K562 (cell line): ENCODE data around the gene MFSD6. TPM values are rescaled to one million over a fixed set of nuclear protein-coding genes. Genes with fewer than 3 reads are reported as not detected.
A peak's percentile ranks its signal among the peaks of the same experiment; 100 is the strongest.

Experiments
- MTF1 ChIP-seq: fragments of 250-450 bp; sonication (Bioruptor Pico); IDR thresholded peaks from 2 replicates; pipeline ENCODE4 v1.9.0; 2021; ENCODE audit warnings: moderate library complexity, mild to moderate bottlenecking, inconsistent platforms, borderline replicate concordance
- NCOA1 ChIP-seq: fragments of 450-650 bp; IDR thresholded peaks from 2 replicates; pipeline ENCODE4 v1.6.1; 2016; ENCODE audit warnings: low read depth
- POLR3G ChIP-seq: IDR thresholded peaks from 2 replicates; pipeline ENCODE4 v1.6.1; 2011; ENCODE audit not compliant: insufficient read length, insufficient replicate concordance; ENCODE audit errors: extremely low read depth
- PPARD ChIP-seq: fragments of 250-450 bp; sonication (Bioruptor Pico); IDR thresholded peaks from 2 replicates; pipeline ENCODE4 v1.8.0; 2022; ENCODE audit warnings: inconsistent platforms, mild to moderate bottlenecking, moderate library complexity
- RBM17 ChIP-seq: fragments of 200-400 bp; formaldehyde crosslinking; IDR thresholded peaks from 2 replicates; pipeline ENCODE4 v1.6.1; 2017; ENCODE audit warnings: low read depth, mild to moderate bottlenecking, low read length, borderline replicate concordance
- polyA plus RNA-seq, 8 experiments: library from polyadenylated mRNA; depleted of rRNA in 4 of 8; stranded (reverse) in 5 of 8; unstranded in 3 of 8; fragments of >200 nt; fragmentation: Nextera tagmentation in 2 of 8; fragmentation: Illumina TruSeq in 1 of 8; extraction: Ambion mirVana in 2 of 8; extraction: Trizol in 1 of 8; gene quantifications; 2 replicates each; pipeline versions ENCODE4 v1.2.1 to v1.2.3, GENCODE V29; 2011 to 2014; ENCODE audit warnings: inconsistent platforms in 1 of 8, missing spikeins in 1 of 8
- total RNA-seq, 7 experiments: library from RNA; depleted of rRNA in 6 of 7; stranded (reverse); fragments of >200 nt in 6 of 7; fragmentation: Illumina TruSeq in 2 of 7; extraction: Trizol in 2 of 7; gene quantifications; 2 replicates each; pipeline versions ENCODE4 v1.2.1 to v1.2.3, GENCODE V29; 2011 to 2021; ENCODE audit warnings: low replicate concordance in 1 of 7
- TF ChIP-seq, protein P1 (sequence below), 2 experiments: fragments of 450-650 bp; formaldehyde crosslinking in 1 of 2; IDR thresholded peaks; 2 replicates each; pipeline versions ENCODE4 v1.4.0 to v1.6.1; 2014 to 2020; ENCODE audit warnings: mild to moderate bottlenecking in 2 of 2, borderline replicate concordance in 1 of 2, low read depth in 1 of 2
- TF ChIP-seq, protein P2 (sequence below): sonication (generic); formaldehyde crosslinking; IDR thresholded peaks from 2 replicates; pipeline ENCODE4 v1.9.0; 2022; ENCODE audit warnings: mild to moderate bottlenecking, missing genetic modification reagents
- TF ChIP-seq, protein P3 (sequence below), 3 experiments: IDR thresholded peaks in 2 of 3; conservative IDR thresholded peaks in 1 of 3; 2 replicates each; pipeline ENCODE4 v1.5.1; 2011 to 2012; ENCODE audit warnings: low read length in 3 of 3, mild to moderate bottlenecking in 3 of 3, control low read depth in 2 of 3, improper control_type of control experiment in 1 of 3, inconsistent platforms in 1 of 3, low read depth in 1 of 3, mixed read lengths in 1 of 3, moderate library complexity in 1 of 3; ENCODE audit not compliant: insufficient read depth in 2 of 3

MFSD6 gene
- total and polyA plus RNA-seq, 9 of the 15 experiments (the other 6 are each of a cell fraction or from before 2014, with no cell fraction given), result 1.1 to 7.9 (median 4.4) TPM

DNA sequence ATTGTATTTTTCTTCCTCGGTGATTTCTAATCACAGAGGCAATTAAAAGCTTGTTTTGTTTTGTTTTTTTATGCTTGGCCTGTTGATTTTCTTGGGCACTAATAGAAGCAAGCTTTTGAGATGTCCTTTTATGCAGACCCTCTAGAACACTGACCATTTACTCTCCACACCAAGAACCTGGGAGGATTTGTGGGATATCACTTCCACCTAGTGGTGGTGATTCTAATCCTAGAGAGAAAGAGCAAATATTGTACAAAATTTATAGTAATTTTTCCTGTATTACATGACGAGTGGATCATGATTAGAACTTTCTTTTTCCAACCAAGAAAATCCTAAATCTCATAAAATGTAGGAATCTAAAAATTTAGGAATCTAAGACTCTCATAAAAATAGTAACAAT is 102.9 kb downstream of the MFSD6 start (continued):
- TF ChIP-seq RBM17, result no peak
- no peak for TF ChIP-seq MTF1 (CRISPR knock-in tag)
- TF ChIP-seq, protein P1, sequence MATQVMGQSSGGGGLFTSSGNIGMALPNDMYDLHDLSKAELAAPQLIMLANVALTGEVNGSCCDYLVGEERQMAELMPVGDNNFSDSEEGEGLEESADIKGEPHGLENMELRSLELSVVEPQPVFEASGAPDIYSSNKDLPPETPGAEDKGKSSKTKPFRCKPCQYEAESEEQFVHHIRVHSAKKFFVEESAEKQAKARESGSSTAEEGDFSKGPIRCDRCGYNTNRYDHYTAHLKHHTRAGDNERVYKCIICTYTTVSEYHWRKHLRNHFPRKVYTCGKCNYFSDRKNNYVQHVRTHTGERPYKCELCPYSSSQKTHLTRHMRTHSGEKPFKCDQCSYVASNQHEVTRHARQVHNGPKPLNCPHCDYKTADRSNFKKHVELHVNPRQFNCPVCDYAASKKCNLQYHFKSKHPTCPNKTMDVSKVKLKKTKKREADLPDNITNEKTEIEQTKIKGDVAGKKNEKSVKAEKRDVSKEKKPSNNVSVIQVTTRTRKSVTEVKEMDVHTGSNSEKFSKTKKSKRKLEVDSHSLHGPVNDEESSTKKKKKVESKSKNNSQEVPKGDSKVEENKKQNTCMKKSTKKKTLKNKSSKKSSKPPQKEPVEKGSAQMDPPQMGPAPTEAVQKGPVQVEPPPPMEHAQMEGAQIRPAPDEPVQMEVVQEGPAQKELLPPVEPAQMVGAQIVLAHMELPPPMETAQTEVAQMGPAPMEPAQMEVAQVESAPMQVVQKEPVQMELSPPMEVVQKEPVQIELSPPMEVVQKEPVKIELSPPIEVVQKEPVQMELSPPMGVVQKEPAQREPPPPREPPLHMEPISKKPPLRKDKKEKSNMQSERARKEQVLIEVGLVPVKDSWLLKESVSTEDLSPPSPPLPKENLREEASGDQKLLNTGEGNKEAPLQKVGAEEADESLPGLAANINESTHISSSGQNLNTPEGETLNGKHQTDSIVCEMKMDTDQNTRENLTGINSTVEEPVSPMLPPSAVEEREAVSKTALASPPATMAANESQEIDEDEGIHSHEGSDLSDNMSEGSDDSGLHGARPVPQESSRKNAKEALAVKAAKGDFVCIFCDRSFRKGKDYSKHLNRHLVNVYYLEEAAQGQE (IDR thresholded peaks at IDR 0.05; ENCODE audit: borderline replicate concordance), result peak; percentile 86
- TF ChIP-seq, protein P1 (CRISPR knock-in tag; IDR thresholded peaks at IDR 0.05; ENCODE audit: low read depth), result no peak
- no peak for TF ChIP-seq POLR3G
- TF ChIP-seq, protein P2, sequence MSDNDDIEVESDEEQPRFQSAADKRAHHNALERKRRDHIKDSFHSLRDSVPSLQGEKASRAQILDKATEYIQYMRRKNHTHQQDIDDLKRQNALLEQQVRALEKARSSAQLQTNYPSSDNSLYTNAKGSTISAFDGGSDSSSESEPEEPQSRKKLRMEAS (CRISPR knock-in tag), result no peak
- TF ChIP-seq PPARD (CRISPR knock-in tag), result no peak
- TF ChIP-seq NCOA1, result no peak
- TF ChIP-seq, protein P3, sequence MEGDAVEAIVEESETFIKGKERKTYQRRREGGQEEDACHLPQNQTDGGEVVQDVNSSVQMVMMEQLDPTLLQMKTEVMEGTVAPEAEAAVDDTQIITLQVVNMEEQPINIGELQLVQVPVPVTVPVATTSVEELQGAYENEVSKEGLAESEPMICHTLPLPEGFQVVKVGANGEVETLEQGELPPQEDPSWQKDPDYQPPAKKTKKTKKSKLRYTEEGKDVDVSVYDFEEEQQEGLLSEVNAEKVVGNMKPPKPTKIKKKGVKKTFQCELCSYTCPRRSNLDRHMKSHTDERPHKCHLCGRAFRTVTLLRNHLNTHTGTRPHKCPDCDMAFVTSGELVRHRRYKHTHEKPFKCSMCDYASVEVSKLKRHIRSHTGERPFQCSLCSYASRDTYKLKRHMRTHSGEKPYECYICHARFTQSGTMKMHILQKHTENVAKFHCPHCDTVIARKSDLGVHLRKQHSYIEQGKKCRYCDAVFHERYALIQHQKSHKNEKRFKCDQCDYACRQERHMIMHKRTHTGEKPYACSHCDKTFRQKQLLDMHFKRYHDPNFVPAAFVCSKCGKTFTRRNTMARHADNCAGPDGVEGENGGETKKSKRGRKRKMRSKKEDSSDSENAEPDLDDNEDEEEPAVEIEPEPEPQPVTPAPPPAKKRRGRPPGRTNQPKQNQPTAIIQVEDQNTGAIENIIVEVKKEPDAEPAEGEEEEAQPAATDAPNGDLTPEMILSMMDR (IDR thresholded peaks at IDR 0.05 in 2 of 3, conservative IDR thresholded peaks at IDR 0.05 in 1 of 3; ENCODE audit: insufficient read depth in 2 of 3, low read depth in 1 of 3, low read length in 3 of 3), result peak; percentile 44 to 69 (median 50); a peak in 4 of 6 replicates
- TF ChIP-seq, all 486 proteins: peak for 6
